Smooth muscle cell (in vitro differentiated cells): Measurements from ENCODE around the gene CLIC6. TPM values are rescaled to one million over a fixed set of nuclear protein-coding genes. Genes with fewer than 3 reads are reported as not detected.

Source experiments
- DNase-seq: peaks from one replicate; lab custom pipeline; 2025; ENCODE audit not compliant: unreplicated experiment; lab: John Stamatoyannopoulos, UW
- H2AFZ ChIP-seq: fragments of 200-600 bp; sonication (generic); 2 replicates; pipeline ENCODE4 v1.6.0; 2016; ENCODE audit warnings: antibody characterized with exemption, low read depth, mild to moderate bottlenecking
- H3F3A ChIP-seq: fragments of 200-600 bp; sonication (generic); 2 replicates; pipeline ENCODE4 v1.6.0; 2017; ENCODE audit warnings: antibody characterized with exemption, low read depth
- H3K27ac ChIP-seq: fragments of 200-600 bp; sonication (generic); 2 replicates; pipeline ENCODE4 v1.5.1; 2016; ENCODE audit warnings: low read depth, mild to moderate bottlenecking
- H3K27me3 ChIP-seq: fragments of 200-600 bp; sonication (generic); 2 replicates; pipeline ENCODE4 v1.6.1; 2016; ENCODE audit warnings: low read depth, mild to moderate bottlenecking
- H3K36me3 ChIP-seq: fragments of 200-600 bp; sonication (generic); 2 replicates; pipeline ENCODE4 v1.5.1; 2016; ENCODE audit warnings: low read depth
- H3K4me1 ChIP-seq: fragments of 200-600 bp; sonication (generic); 2 replicates; pipeline ENCODE4 v1.5.1; 2016; ENCODE audit warnings: low read depth
- H3K4me2 ChIP-seq: fragments of 200-600 bp; sonication (generic); 2 replicates; pipeline ENCODE4 v1.6.0; 2016; ENCODE audit warnings: mild to moderate bottlenecking
- H3K4me3 ChIP-seq: fragments of 200-600 bp; sonication (generic); 2 replicates; pipeline ENCODE4 v1.5.1; 2016; ENCODE audit warnings: mild to moderate bottlenecking
- H3K79me2 ChIP-seq: fragments of 200-600 bp; sonication (generic); 2 replicates; pipeline ENCODE4 v1.6.0; 2016; ENCODE audit warnings: low read depth, mild to moderate bottlenecking
- H3K9ac ChIP-seq: fragments of 200-600 bp; sonication (generic); 2 replicates; pipeline ENCODE4 v1.6.0; 2016; ENCODE audit warnings: low read depth
- H3K9me3 ChIP-seq: fragments of 200-600 bp; sonication (generic); replicated peaks from 2 replicates; pipeline ENCODE4 v1.5.1; 2016; ENCODE audit warnings: low read depth
- H4K20me1 ChIP-seq: fragments of 200-600 bp; sonication (generic); 2 replicates; pipeline ENCODE4 v1.6.0; 2016; ENCODE audit warnings: low read depth
- CTCF ChIP-seq: fragments of 200-600 bp; sonication (generic); IDR thresholded peaks from 2 replicates; pipeline ENCODE4 v1.5.1; 2017; ENCODE audit warnings: borderline replicate concordance, mild to moderate bottlenecking, antibody characterized with exemption; ENCODE audit not compliant: insufficient read depth, poor library complexity, severe bottlenecking
- WGBS: methylation state at CpG from one replicate; pipeline ENCODE4 v1.1.7; 2016; ENCODE audit warnings: low lambda C conversion rate; 5-methylcytosine and 5-hydroxymethylcytosine counted together
- polyA plus RNA-seq: library from polyadenylated mRNA; unstranded; fragments of >200 nt; fragmentation: Nextera tagmentation; extraction: Ambion mirVana; gene quantifications from 2 replicates; pipeline ENCODE4 v1.2.1, GENCODE V29; 2016
- total RNA-seq: library from RNA; depleted of rRNA; stranded (reverse); fragments of >200 nt; gene quantifications from 2 replicates; pipeline ENCODE4 v1.2.3, GENCODE V29; 2014

The CLIC6 gene
- total and polyA plus RNA-seq, 2 experiments from 2014 or later = 0.22 TPM; not detected in 1

- Histone ChIP-seq H3K4me2 (no peak overlapping the region), H3K9ac (no peak overlapping the region), H3K27me3 (no peaks in the 10 kb centered on the region), H3K79me2 (no peaks in the 10 kb centered on the region), H3F3A (no peaks in the 10 kb centered on the region), H3K4me1 (no peaks in the 10 kb centered on the region), H3K27ac (no peak overlapping the region), H2AFZ (no peak overlapping the region), H4K20me1 (no peaks in the 10 kb centered on the region), H3K36me3 (no peaks in the 10 kb centered on the region), H3K9me3 (no peaks in the 10 kb centered on the region), H3K4me3 (no peak overlapping the region)
- no peak for TF ChIP-seq CTCF
- no peak for DNase-seq
- 90% methylated on average over 4 of the region's 4 CpGs for WGBS
These were observed 65.1 kb downstream of the CLIC6 start for GRCh38 chr21:34733852-34734251.

- Histone ChIP-seq H3K4me1 (no peaks in the 10 kb centered on the region), H3K27ac (peak overlapping the region; percentile 25)
- no peak for DNase-seq
These were observed 65.9 kb downstream of the CLIC6 start for GRCh38 chr21:34734696-34735095.

GRCh38 chr21:34736116-34736874 is 67.5 kb downstream of the CLIC6 start:
- WGBS = 87% methylated on average over 6 of the region's 6 CpGs
- Histone ChIP-seq H3K4me2 (no peak overlapping the region), H3K27ac (no peak overlapping the region)

More at GRCh38 chr21:34734696-34735095, 65.9 kb downstream of the CLIC6 start:
- Histone ChIP-seq H3K9ac (no peak overlapping the region), H3K79me2 (no peaks in the 10 kb centered on the region), H4K20me1 (no peaks in the 10 kb centered on the region), H2AFZ (no peak overlapping the region), H3K4me3 (no peak overlapping the region), H3K4me2 (no peak overlapping the region), H3K27me3 (no peaks in the 10 kb centered on the region), H3K9me3 (no peaks in the 10 kb centered on the region), H3F3A (no peaks in the 10 kb centered on the region), H3K36me3 (no peaks in the 10 kb centered on the region)
- no peak for TF ChIP-seq CTCF
- WGBS = 77% methylated on average over 7 of the region's 7 CpGs

More at GRCh38 chr21:34736116-34736874, 67.5 kb downstream of the CLIC6 start:
- no peak overlapping the region for H2AFZ ChIP-seq
- no peak for TF ChIP-seq CTCF
- H3K4me1 ChIP-seq = no peaks in the 10 kb centered on the region
- no peaks in the 10 kb centered on the region for H3K9me3 ChIP-seq
- H3K79me2 ChIP-seq = no peaks in the 10 kb centered on the region
- no peaks in the 10 kb centered on the region for H4K20me1 ChIP-seq
- H3K9ac ChIP-seq = no peak overlapping the region
- no peaks in the 10 kb centered on the region for H3K36me3 ChIP-seq
- H3K27me3 ChIP-seq = no peaks in the 10 kb centered on the region
- no peak overlapping the region for H3K4me3 ChIP-seq
- no peaks in the 10 kb centered on the region for H3F3A ChIP-seq
- DNase-seq = no peak
